Mammary epithelial cell (primary cell): ENCODE measurements around the gene C17orf100.

ENCODE experiments used
- EZH2 ChIP-seq: IDR thresholded peaks from 2 replicates; pipeline ENCODE4 v1.6.1; 2012; ENCODE audit warnings: low read length, inconsistent platforms, borderline replicate concordance
- TF ChIP-seq, protein P1 (sequence below), 2 donors: IDR thresholded peaks in 1 of 2; conservative IDR thresholded peaks in 1 of 2; 2 replicates each; pipeline ENCODE4 v1.5.1; 2011 to 2012; ENCODE audit warnings: inconsistent platforms in 2 of 2, low read length in 2 of 2, mild to moderate bottlenecking in 2 of 2, control low read depth in 1 of 2, low read depth in 1 of 2; ENCODE audit not compliant: insufficient read depth in 1 of 2; ENCODE audit errors: extremely low read depth in 1 of 2

DNA sequence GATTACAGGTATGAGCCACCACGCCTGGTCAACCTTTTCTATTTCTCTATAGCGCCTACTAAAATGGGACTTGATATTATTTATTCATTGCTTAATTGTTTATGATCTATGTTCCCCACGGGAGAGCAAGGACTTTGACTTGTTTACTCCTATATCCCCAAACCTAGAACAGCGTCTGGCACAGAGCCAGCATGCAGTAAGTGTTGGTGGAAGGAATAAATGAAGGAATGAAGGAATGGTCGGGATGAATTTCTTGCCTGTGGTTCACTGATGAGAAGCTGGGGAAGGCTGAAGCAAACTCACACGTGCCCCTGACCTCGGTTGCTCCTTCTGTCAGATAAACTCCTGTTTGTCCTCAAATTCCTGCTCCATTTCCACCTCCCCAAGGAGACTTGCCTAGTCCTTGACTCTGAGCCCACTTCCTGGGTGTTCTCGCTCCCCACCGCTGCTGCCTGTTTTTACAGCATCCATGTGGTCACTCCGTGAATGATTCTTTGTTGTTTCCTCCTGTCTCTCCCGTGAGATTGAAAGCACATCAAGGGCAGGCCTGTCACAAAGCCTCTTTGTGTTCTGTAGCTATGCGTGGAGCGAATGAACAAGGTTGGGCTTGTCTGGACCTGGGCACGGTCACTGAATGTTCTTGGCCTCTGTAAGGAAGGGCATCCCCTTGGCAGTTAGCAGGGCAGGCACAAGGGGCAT is 17.3 kb downstream of the C17orf100 start:
- no peak for TF ChIP-seq EZH2
- TF ChIP-seq, protein P1, sequence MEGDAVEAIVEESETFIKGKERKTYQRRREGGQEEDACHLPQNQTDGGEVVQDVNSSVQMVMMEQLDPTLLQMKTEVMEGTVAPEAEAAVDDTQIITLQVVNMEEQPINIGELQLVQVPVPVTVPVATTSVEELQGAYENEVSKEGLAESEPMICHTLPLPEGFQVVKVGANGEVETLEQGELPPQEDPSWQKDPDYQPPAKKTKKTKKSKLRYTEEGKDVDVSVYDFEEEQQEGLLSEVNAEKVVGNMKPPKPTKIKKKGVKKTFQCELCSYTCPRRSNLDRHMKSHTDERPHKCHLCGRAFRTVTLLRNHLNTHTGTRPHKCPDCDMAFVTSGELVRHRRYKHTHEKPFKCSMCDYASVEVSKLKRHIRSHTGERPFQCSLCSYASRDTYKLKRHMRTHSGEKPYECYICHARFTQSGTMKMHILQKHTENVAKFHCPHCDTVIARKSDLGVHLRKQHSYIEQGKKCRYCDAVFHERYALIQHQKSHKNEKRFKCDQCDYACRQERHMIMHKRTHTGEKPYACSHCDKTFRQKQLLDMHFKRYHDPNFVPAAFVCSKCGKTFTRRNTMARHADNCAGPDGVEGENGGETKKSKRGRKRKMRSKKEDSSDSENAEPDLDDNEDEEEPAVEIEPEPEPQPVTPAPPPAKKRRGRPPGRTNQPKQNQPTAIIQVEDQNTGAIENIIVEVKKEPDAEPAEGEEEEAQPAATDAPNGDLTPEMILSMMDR (conservative IDR thresholded peaks at IDR 0.05 in 1 of 2, IDR thresholded peaks at IDR 0.05 in 1 of 2; ENCODE audit: extremely low read depth in 1 of 2, insufficient read depth in 1 of 2, low read depth in 1 of 2, low read length in 2 of 2) = no peak
